Activated T-helper 1 cell treated with anti-CD3 and anti-CD28 coated beads, Interleukin-2, amount 50 U/mL, for 16 hours (primary cell): ENCODE results near the gene MYO1G.
A peak's percentile ranks its signal among the peaks of the same experiment; 100 is the strongest.

Experiments
- DNase-seq, 2 donors: peaks; one replicate each; pipeline ENCODE4 v3.0.0-alpha.2; 2020; ENCODE audit warnings: low read depth in 1 of 2, low spot score in 1 of 2

Gene MYO1G

GRCh38 chr7:44967571-44968446 lies 11.0 kb downstream of the MYO1G start:
- no peak for DNase-seq

DNA sequence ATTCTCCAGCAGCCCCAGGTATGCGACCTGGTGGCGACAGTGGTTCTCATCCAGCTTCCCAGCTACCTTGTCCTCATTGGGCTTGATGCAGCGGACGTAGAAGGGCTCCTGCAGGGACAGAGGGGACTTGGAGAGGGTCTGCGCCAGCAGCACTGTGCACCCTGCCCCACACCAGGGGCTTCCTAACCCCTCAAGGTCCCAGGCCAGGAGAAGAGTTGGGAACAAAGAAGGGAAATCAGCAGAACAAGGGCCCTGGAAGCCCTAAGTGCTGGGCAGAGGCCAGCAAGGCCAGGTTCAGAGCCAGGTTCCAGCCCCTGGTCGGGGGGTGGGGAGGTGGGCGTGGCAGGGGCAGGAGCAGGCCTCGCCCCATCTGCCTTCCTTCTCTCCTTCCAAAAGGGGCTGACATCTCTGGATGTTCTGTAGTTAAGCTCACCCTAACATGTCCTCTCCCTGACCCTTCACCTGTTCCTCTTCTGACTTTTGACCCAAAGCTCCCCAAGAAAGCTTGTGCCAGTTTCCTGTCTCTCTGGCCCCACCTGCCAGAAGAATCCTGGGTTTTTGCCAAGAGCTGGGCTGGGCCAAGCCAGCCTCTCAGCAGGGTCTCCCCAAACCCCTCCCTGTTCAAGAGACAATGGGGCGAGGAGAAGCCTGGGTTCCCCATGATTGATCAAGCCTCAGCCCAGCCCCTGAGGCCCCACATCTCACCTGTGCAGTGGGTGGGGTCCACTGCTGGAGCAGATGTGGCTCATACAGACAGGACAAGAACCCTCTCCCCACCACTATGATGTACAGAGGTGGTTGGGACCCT lies 11.9 kb downstream of the MYO1G start:
- DNase-seq: no peak

DNA sequence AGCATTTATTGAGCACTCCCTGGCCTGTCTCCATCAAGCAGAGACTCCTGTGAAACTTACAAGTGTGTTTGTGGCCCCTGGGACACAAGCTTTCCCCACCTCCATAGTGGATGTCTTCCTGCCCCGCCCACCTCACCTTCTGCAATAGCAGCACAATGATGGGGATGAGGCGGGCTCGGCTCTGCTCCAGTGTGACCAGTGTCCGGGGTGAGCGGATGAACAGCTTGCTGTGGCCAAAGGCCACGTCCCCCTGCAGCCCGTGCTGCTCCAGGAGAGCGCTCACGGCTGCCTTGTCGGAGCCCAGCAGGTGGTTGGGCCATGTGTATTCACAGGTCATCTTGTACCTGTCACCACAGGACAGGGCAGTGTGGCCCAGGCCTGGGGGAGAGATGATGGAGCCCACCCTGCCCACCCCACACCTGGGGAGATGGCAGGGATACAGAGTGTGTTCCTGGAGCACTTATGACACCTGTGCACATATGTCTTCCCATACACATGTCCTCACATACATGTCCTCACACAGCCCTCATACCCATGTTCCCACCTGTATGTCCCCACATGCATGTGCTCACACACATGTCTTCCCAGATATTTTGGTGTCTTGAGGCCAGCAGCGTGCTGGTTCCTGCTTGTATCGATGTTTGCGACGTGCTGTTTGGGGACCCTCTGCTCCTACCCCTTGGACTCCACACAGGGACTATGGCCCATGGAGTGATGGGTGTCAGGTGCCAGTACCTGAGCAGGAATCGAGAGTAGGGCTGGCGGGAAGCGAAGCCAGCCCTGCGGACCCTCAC lies 12.7 kb downstream of the MYO1G start:
- DNase-seq: no peak

DNA sequence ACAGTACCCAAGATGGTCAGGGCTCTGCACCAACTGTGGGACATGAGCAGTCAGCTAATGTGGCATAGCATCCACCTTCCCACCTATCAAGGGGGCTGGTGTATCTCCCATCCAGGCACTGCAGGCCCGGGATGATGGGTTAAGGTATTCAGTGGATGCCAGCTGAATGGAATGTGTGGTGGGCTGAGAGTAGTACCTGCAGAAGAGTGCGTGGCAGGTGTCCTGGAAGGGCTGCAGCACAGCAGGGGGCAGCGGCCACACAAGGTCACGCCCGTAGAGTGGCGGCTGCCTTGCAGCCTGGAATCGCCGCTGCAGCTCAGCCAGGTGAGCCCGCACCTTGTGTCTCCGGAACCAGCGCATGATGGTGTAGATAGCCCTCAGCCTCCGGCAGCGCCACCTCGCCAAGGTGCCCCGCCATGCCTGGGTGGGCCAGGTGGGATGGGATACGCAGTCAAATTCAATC lies 13.3 kb downstream of the MYO1G start:
- no peak for DNase-seq

DNA sequence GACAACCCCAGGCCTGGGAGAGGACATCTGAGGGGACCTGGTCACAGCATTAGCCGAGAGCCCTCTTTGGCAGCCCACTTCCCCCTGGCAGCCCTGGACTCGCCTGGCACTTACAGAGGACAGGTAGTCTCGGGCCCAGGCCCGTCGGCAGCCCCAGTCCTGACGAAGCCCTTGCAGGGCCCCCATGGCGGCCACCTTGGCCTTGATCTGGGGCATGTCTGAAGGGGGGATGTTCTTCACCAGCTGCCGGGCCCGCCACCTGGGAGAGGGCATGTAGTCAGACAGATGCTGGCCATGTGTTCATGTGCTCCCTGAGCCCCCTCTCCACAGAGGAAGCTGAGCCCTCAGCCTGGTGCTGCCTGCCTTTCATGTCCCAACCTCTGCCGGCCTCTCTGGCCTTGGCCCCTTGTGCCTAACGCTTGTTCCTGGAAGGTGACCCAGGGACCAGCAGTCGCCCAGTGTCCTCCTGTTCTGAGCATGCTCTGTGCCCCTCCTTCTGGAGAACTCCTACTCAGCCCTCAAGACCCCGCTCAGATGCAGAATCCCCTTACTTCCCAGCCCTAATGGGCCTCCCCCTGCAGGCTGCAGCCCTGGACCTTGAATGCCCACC lies 13.9 kb downstream of the MYO1G start:
- DNase-seq: no peak

- DNase-seq: no peak
These were observed 14.4 kb downstream of the MYO1G start for GRCh38 chr7:44964384-44964830.

- DNase-seq: no peak
These were observed 15.2 kb downstream of the MYO1G start for GRCh38 chr7:44963364-44964290.

DNA sequence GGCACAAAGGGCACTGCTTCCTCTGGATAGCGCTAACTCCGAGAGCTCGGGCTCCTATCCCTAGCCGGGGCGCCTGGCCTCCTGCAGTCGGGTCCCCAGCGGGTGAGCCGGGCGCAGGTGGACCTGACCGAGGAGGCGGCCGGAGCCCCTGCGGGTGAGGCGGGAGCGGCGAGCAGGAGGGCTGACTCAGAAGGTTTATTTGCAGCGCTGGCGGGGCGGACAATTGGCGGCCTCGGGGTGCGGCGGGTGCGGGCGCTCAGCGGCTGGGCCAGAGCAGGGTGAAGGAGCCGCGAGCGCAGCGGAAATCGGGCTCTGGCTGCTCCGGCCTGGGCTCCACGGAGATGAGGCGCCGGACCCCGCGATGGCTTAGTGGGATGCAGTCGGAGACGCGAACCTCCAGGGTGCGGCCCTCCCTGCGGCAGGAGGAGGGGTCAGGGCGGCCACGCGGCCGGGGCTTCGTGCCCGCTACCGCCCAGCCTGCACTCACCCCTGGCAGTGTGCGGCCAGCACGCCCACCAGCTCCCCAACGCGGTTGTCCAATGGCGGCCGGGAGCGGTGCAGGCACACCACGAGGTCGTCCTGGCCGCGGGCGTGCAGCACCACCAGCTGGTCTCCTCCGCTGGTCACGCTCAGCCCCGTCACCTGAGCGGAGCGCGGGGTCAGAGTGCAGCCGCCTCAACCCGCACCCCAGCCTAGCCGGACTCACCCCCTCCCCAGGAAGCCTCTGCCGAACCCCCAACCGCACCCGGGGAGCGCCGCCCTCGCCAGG lies 16.1 kb downstream of the MYO1G start:
- no peak for DNase-seq

GRCh38 chr7:44961844-44962482 lies 16.9 kb downstream of the MYO1G start:
- DNase-seq: no peak

- DNase-seq: no peak
These were observed 18.7 kb downstream of the MYO1G start for GRCh38 chr7:44960011-44960580.

- DNase-seq: peak in 1 of 2 donors; percentile 33
These were observed 19.3 kb downstream of the MYO1G start for GRCh38 chr7:44959433-44959951.

- DNase-seq: no peak
These were observed 20.0 kb downstream of the MYO1G start for GRCh38 chr7:44958645-44959344.

GRCh38 chr7:44956157-44956766 lies 22.6 kb downstream of the MYO1G start:
- no peak for DNase-seq

DNA sequence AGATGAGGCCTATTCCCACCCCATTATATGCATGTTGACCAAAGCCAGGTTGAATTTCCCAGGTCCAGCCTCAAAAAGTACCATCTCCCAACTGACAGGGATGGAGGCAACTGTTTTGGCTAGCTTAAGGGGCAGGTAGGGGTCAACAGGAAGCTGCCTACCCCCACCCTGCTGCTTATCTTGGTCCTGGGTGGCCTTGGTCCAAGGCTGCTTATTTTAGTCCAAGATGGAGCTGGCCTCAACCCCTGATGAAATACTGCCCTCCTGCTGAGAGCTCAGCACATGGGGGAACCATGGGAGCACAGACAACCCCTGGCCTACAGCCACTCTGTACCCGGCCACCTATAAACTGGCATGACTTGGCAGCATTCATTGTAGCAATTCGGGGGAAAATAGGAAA lies 23.1 kb downstream of the MYO1G start:
- no peak for DNase-seq

- no peak for DNase-seq
These were observed 25.7 kb downstream of the MYO1G start for GRCh38 chr7:44953156-44953555.

DNA sequence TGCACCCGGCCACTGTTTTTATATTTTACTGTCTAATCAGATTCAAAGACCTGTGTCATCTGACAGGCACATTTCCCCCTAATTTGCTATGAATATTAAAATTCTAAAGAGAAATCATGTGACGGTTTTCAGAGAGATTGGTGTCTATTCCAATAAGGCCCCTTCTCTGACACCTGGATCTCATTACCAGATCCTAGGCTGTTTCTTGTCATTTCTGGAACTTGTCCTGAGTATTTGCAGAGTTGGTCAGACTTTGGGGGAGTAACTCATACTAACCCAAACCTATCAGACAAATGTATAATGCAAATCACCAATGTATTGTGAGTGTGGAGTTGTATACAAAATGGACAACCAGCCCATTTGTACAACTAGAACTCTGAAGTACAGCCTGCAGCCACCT lies 29.5 kb downstream of the MYO1G start:
- DNase-seq: no peak

DNA sequence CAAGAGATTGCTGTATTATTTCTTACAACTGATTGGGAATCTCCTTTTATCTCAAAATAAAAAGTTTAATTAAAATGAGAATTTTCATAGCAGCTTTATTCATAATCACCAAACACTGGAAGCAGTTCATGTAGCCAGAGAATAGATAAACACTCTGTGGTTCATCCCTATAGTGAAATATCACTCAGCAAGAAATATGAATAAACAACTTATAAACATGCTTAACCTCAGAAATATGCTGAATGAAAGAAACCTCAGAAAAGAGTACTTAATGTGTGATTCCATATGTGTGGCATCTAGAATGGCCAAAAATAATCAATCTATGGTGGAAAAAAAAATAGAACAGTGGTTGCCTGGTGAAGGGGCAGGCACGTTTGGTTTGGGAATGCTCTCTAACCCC lies 33.3 kb downstream of the MYO1G start:
- no peak for DNase-seq
